MM.1S (cell line): ENCODE measurements around the gene NTM.

Experiments
- DNase-seq: peaks from one replicate; pipeline ENCODE4 v3.0.0-alpha.2; 2015
- H2AFZ ChIP-seq: fragments of 300-600 bp; sonication (generic); 2 replicates; pipeline ENCODE4 v1.6.0; 2016; ENCODE audit warnings: antibody characterized with exemption, low read length
- H3F3A ChIP-seq: fragments of 300-600 bp; sonication (generic); 2 replicates; pipeline ENCODE4 v1.6.1; 2016; ENCODE audit warnings: mild to moderate bottlenecking, antibody characterized with exemption, low read length, moderate library complexity, mixed read lengths; ENCODE audit not compliant: insufficient read depth
- H3K27ac ChIP-seq: fragments of 300-600 bp; sonication (generic); 2 replicates; pipeline ENCODE4 v1.5.1; 2016; ENCODE audit warnings: mild to moderate bottlenecking, low read length
- H3K27me3 ChIP-seq: fragments of 300-600 bp; sonication (generic); replicated peaks from 2 replicates; pipeline ENCODE4 v1.6.0; 2016; ENCODE audit warnings: low read length; ENCODE audit not compliant: insufficient read depth
- H3K36me3 ChIP-seq: fragments of 300-600 bp; sonication (generic); replicated peaks from 2 replicates; pipeline ENCODE4 v1.6.1; 2016; ENCODE audit warnings: mild to moderate bottlenecking, low read length, mixed read lengths; ENCODE audit not compliant: insufficient read depth
- H3K4me1 ChIP-seq: fragments of 300-600 bp; sonication (generic); 2 replicates; pipeline ENCODE4 v1.6.1; 2016; ENCODE audit warnings: low read length, mixed read lengths
- H3K4me2 ChIP-seq: fragments of 300-600 bp; sonication (generic); 2 replicates; pipeline ENCODE4 v1.6.0; 2016; ENCODE audit warnings: low read depth, low read length
- H3K4me3 ChIP-seq: fragments of 300-600 bp; sonication (generic); 2 replicates; pipeline ENCODE4 v1.5.1; 2016; ENCODE audit warnings: low read length, mixed read lengths
- H3K79me2 ChIP-seq: fragments of 300-600 bp; sonication (generic); 2 replicates; pipeline ENCODE4 v1.6.1; 2016; ENCODE audit warnings: mixed run types, low read length, mixed read lengths
- H3K9ac ChIP-seq: fragments of 300-600 bp; sonication (generic); 2 replicates; pipeline ENCODE4 v1.6.1; 2016; ENCODE audit warnings: low read length, mixed read lengths
- H3K9me2 ChIP-seq: fragments of 300-600 bp; sonication (generic); replicated peaks from 2 replicates; pipeline ENCODE4 v1.6.1; 2016; ENCODE audit warnings: mild to moderate bottlenecking, low read length, mixed read lengths; ENCODE audit not compliant: insufficient read depth
- H3K9me3 ChIP-seq: fragments of 300-600 bp; sonication (generic); replicated peaks from 2 replicates; pipeline ENCODE4 v1.6.1; 2016; ENCODE audit warnings: mild to moderate bottlenecking, low read length, mixed read lengths; ENCODE audit not compliant: insufficient read depth
- H4K20me1 ChIP-seq: fragments of 300-600 bp; sonication (generic); 2 replicates; pipeline ENCODE4 v1.6.1; 2016; ENCODE audit warnings: mild to moderate bottlenecking, low read length, moderate library complexity, mixed read lengths; ENCODE audit not compliant: insufficient read depth
- EZH2 ChIP-seq: fragments of 300-600 bp; sonication (generic); optimal IDR thresholded peaks from 2 replicates; pipeline ENCODE3; 2017; ENCODE audit warnings: low read depth, mild to moderate bottlenecking, antibody characterized with exemption, low read length, mixed read lengths
- EZH2phosphoT487 ChIP-seq: fragments of 300-600 bp; sonication (generic); IDR thresholded peaks from 2 replicates; pipeline ENCODE4 v1.6.1; 2018; ENCODE audit warnings: antibody characterized with exemption, low read length
- TF ChIP-seq, protein P1 (sequence below): fragments of 300-600 bp; sonication (generic); IDR thresholded peaks from 2 replicates; pipeline ENCODE4 v1.5.1; 2016; ENCODE audit warnings: antibody characterized with exemption, low read length, mixed read lengths

The NTM gene

DNA sequence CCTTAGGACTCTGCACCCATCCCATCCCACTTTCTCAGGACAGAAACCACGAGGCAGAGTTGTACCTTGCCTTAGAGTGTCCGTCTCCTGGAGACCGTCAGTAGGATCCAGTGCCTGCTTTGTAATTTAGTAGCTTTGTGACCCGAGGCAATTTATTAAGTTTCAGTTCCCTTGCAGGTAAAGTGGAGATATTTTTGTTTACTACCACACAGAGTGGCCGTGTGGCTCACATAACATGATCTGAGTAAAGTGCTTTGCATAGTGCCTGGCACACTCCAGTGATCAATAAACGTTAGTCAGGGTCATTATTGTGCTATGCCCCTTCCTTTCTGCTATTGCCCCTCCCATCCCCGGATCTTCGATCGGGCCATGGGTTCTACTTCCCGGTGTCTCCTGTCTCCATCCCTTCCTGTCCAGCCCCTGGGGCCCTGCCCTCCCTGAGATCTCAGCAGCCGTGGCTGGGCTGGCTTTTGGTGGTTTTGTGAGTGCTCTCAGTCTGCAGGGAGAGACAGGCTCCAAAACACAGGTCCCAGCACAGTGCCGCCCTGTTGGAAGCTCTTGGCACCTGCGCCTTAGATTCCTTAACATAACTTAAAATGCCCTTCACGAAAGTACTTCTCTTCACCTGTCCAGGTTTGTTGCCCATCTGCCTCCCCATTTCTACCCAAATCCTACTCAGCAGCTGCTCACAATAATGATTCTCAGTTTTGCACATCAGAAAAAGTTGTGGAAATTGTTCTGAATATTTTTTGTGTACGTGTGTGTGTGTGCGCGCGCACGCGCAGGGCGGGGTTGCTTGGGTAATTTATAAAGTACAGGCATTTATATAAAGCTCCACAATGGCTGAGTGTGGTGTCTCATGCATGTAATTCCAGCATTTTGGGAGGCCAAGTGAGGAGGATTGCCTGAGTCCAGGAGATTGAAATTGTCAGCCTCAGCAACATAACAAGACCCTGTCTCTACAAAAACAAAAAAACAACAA is 753.7 kb downstream of the NTM start:
- no peaks in the 10 kb centered on the region for H3K9me2 ChIP-seq
- H3K9ac ChIP-seq, result no peak overlapping the region
- TF ChIP-seq, protein P1, sequence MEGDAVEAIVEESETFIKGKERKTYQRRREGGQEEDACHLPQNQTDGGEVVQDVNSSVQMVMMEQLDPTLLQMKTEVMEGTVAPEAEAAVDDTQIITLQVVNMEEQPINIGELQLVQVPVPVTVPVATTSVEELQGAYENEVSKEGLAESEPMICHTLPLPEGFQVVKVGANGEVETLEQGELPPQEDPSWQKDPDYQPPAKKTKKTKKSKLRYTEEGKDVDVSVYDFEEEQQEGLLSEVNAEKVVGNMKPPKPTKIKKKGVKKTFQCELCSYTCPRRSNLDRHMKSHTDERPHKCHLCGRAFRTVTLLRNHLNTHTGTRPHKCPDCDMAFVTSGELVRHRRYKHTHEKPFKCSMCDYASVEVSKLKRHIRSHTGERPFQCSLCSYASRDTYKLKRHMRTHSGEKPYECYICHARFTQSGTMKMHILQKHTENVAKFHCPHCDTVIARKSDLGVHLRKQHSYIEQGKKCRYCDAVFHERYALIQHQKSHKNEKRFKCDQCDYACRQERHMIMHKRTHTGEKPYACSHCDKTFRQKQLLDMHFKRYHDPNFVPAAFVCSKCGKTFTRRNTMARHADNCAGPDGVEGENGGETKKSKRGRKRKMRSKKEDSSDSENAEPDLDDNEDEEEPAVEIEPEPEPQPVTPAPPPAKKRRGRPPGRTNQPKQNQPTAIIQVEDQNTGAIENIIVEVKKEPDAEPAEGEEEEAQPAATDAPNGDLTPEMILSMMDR, result peak; percentile 50
- no peak for TF ChIP-seq EZH2
- no peak for TF ChIP-seq EZH2phosphoT487
- peaks cover 6% of the 10 kb centered on the region; the same call in 1 of the 2 replicates for H3F3A ChIP-seq
- H3K4me1 ChIP-seq, result peaks cover 11% of the 10 kb centered on the region
- no peaks in the 10 kb centered on the region for H3K36me3 ChIP-seq
- H3K27me3 ChIP-seq, result no peaks in the 10 kb centered on the region
- peak overlapping the region; percentile 16; the same call in 1 of the 2 replicates for H3K27ac ChIP-seq
- DNase-seq, result peak; percentile 52
- H3K9me3 ChIP-seq, result no peaks in the 10 kb centered on the region
- H4K20me1 ChIP-seq, result no peaks in the 10 kb centered on the region
- H3K79me2 ChIP-seq, result no peaks in the 10 kb centered on the region
- peak overlapping the region; percentile 62 for H3K4me2 ChIP-seq
- peak overlapping the region; percentile 39 for H2AFZ ChIP-seq
- H3K4me3 ChIP-seq, result peak overlapping the region; percentile 35

DNA sequence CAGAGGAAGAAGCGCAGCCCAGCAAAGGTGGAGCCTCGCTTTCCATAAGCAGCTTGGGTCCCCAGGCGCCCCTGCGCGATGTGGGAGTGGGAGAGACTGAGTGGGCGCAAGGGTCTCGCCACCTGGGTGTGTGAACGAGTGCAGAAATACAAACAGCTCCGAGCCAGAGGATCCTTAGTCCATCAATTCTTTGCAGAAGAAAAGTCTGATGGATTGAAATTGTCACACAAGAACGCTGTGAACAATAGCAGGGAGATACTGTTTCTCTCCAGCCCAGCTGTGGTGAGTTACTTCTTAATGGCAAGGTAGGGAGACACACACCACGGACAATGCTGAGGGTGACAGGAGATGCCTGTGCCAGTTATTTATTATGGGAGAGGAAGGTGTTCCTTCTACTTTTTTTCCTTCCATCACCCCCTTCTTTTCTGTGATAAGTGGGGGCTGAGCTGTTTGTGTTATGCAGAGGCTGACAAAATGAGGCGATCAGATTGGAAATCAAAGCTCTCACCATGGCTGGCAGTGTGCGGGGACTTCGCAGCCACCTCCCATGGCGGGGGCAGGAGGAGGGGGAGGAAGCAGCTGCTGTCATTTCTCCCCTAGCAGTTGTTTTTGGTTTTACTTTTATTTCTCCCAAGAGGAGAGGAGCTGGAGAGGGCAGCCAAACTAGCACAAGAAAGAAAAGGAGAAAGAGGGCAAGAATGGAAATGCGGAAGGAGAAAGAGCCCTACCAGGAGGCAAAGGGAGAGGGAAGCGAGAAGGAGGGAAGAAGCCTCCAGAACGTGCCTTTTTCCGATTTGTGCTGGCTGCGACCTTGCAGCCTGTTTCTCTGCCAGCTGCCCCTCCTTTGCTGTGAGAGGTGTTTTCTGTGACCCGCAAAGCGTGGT is 755.8 kb downstream of the NTM start:
- Histone ChIP-seq H3K79me2 (no peaks in the 10 kb centered on the region), H3F3A (peaks cover 6% of the 10 kb centered on the region; the same call in 1 of the 2 replicates), H2AFZ (peak overlapping the region; percentile 88), H3K4me2 (peak overlapping the region; percentile 83), H3K4me3 (peak overlapping the region; percentile 63), H3K9me3 (no peaks in the 10 kb centered on the region), H3K36me3 (no peaks in the 10 kb centered on the region), H4K20me1 (no peaks in the 10 kb centered on the region), H3K27me3 (no peaks in the 10 kb centered on the region), H3K9me2 (no peaks in the 10 kb centered on the region), H3K4me1 (peaks cover 11% of the 10 kb centered on the region), H3K27ac (no peak overlapping the region), H3K9ac (peak overlapping the region; percentile 28; the same call in 1 of the 2 replicates)
- TF ChIP-seq, protein P1, result no peak
- TF ChIP-seq EZH2 (no peak), EZH2phosphoT487 (no peak)
- DNase-seq, result peak; percentile 54

DNA sequence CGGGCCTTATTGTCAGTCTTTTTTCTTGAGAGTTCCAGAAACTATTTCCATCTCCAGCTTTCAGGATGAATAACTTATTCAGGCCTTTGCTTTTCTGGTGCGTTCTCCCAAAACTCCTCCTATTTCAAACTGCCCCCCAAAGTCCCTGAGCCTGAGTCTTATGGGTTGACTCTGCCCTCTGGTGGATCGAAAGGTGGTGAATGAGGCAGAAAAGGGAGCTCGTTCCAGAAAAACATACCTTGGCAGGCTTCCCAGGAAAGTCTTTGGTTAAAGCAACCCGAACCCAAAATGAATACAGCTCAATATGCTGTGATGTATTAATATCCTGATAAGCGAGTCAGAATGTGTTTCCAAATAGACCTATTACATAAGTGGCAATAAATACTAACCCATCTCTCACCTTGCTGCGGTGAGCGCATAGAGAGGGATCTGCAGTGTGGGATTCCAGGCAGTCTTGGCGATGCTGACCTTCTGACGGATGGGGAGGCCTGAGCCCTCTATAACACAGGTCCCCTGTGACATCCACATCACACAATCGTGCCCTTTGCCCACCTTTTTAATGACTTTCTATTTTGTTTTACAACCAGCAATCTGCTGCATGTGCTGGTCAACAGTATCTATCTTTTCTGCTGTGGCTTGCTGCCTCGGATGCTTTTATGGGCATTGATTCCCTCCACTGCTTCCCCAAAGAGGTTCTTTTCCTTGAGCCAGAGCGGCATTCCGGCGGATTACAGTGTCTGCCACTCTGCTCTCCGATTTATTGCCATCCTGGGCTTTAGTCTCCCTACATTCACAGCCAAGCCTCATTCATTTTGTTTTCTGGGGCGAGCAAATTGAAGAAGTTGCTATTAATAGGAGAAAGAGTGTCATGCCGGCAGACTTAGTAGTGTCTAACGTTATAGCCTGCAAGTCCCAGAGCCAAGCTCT is 756.8 kb downstream of the NTM start:
- H3K9me2 ChIP-seq, result no peaks in the 10 kb centered on the region
- H3K36me3 ChIP-seq, result no peaks in the 10 kb centered on the region
- no peaks in the 10 kb centered on the region for H3K27me3 ChIP-seq
- H3K9me3 ChIP-seq, result no peaks in the 10 kb centered on the region
- DNase-seq, result peak; percentile 33
- peak overlapping the region; percentile 83 for H3K4me2 ChIP-seq
- no peak overlapping the region for H3K27ac ChIP-seq
- no peaks in the 10 kb centered on the region for H4K20me1 ChIP-seq
- H3F3A ChIP-seq, result peaks cover 6% of the 10 kb centered on the region; the same call in 1 of the 2 replicates
- TF ChIP-seq EZH2 (no peak), EZH2phosphoT487 (no peak)
- TF ChIP-seq, protein P1, result peak; percentile 65
- peaks cover 11% of the 10 kb centered on the region for H3K4me1 ChIP-seq
- peak overlapping the region; percentile 88 for H2AFZ ChIP-seq
- H3K4me3 ChIP-seq, result peak overlapping the region; percentile 63
- no peaks in the 10 kb centered on the region for H3K79me2 ChIP-seq
- H3K9ac ChIP-seq, result peak overlapping the region; percentile 28; the same call in 1 of the 2 replicates
